B cell (primary cell): Measurements from ENCODE around the gene MAPK4. TPM values are rescaled to one million over a fixed set of nuclear protein-coding genes. Genes with fewer than 3 reads are reported as not detected.

ENCODE experiments used
- ATAC-seq: fragments of 200-7000 bp; cut with Tn5 transposase; one replicate; pipeline ENCODE4 v1.10.0; 2021; ENCODE audit warnings: low read depth, mild to moderate bottlenecking, moderate number of reproducible peaks, moderate library complexity
- CTCF ChIA-PET: fragments of 350-600 bp; sonication (Branson Sonifier 250); formaldehyde crosslinking; loops from one replicate; lab custom pipeline; 2021; ENCODE audit warnings: antibody characterized with exemption, inconsistent platforms; lab: Charles Lee
- POLR2A ChIA-PET: fragments of 350-600 bp; sonication (Branson Sonifier 250); formaldehyde crosslinking; loops from one replicate; lab custom pipeline; 2021; ENCODE audit warnings: antibody characterized with exemption; lab: Charles Lee
- DNase-seq: peaks from one replicate; pipeline ENCODE4 v3.0.0; 2013
- H2AFZ ChIP-seq: 2 replicates; pipeline ENCODE4 v1.6.1; 2012; ENCODE audit warnings: mild to moderate bottlenecking, low read depth, low read length; ENCODE audit not compliant: insufficient read depth, poor library complexity, severe bottlenecking
- H3K27ac ChIP-seq, 2 donors: 1 replicate in 1 of 2; 2 replicates in 1 of 2; pipeline ENCODE4 v1.5.1; 2012 to 2013; ENCODE audit warnings: low read length in 2 of 2, mild to moderate bottlenecking in 2 of 2, moderate library complexity in 1 of 2
- H3K27me3 ChIP-seq, 4 experiments: fragments of 200-600 bp in 1 of 4; sonication (generic) in 1 of 4; replicated peaks in 1 of 4; 1 replicate in 2 of 4; 2 replicates in 2 of 4; pipeline versions ENCODE4 v1.6.1 to v1.7.0; 2013 to 2016; ENCODE audit warnings: low read length in 3 of 4, mild to moderate bottlenecking in 2 of 4, mixed read lengths in 1 of 4, moderate library complexity in 1 of 4; ENCODE audit not compliant: insufficient read depth in 4 of 4, control insufficient read depth in 3 of 4; ENCODE audit errors: control extremely low read depth in 1 of 4
- H3K36me3 ChIP-seq, 2 experiments: replicated peaks in 1 of 2; 1 replicate in 1 of 2; 2 replicates in 1 of 2; pipeline versions ENCODE4 v1.6.1 to v1.7.1; 2013; ENCODE audit warnings: low read length in 1 of 2; ENCODE audit not compliant: insufficient read depth in 2 of 2, control insufficient read depth in 1 of 2; ENCODE audit errors: control extremely low read depth in 1 of 2, extremely low read depth in 1 of 2
- H3K4me1 ChIP-seq, 2 donors: fragments of 200-600 bp in 1 of 2; sonication (generic) in 1 of 2; 1 replicate in 1 of 2; 2 replicates in 1 of 2; pipeline versions ENCODE4 v1.5.1 to v1.6.1; 2013 to 2017; ENCODE audit warnings: low read length in 2 of 2; ENCODE audit not compliant: control insufficient read depth in 2 of 2, insufficient read depth in 2 of 2
- H3K4me2 ChIP-seq: replicated peaks from 2 replicates; pipeline ENCODE3; 2012; ENCODE audit warnings: mild to moderate bottlenecking, low read depth, low read length; ENCODE audit not compliant: poor library complexity, severe bottlenecking
- H3K4me3 ChIP-seq, 5 experiments: fragments of 200-600 bp in 1 of 5; sonication (generic) in 1 of 5; 1 replicate in 3 of 5; 2 replicates in 2 of 5; pipeline versions ENCODE4 v1.5.1 to v1.7.0; 2011 to 2016; ENCODE audit warnings: low read length in 4 of 5, mild to moderate bottlenecking in 4 of 5, low read depth in 2 of 5, control low read depth in 1 of 5, moderate library complexity in 1 of 5; ENCODE audit not compliant: insufficient read depth in 1 of 5; ENCODE audit errors: control extremely low read depth in 1 of 5, extremely low read depth in 1 of 5
- H3K79me2 ChIP-seq: fragments of 200-600 bp; sonication (generic); one replicate; pipeline ENCODE4 v1.6.0; 2016; ENCODE audit warnings: low read length; ENCODE audit not compliant: control insufficient read depth, insufficient read depth
- H3K9ac ChIP-seq: fragments of 200-600 bp; sonication (generic); 2 replicates; pipeline ENCODE4 v1.6.1; 2017; ENCODE audit warnings: mild to moderate bottlenecking, low read length, moderate library complexity
- H3K9me3 ChIP-seq, 3 donors: one replicate each; pipeline versions ENCODE4 v1.6.1 to v1.7.1; 2013; ENCODE audit warnings: low read length in 2 of 3; ENCODE audit not compliant: control insufficient read depth in 2 of 3, insufficient read depth in 1 of 3; ENCODE audit errors: control extremely low read depth in 1 of 3
- H4K20me1 ChIP-seq: 2 replicates; pipeline ENCODE4 v1.6.0; 2012; ENCODE audit warnings: mild to moderate bottlenecking, low read length; ENCODE audit not compliant: insufficient read depth, control insufficient read depth, poor library complexity, severe bottlenecking
- H3K27ac Mint-ChIP-seq: one replicate; pipeline ENCODE4 v1.8.0; 2021; ENCODE audit warnings: mixed read lengths
- H3K27me3 Mint-ChIP-seq: one replicate; pipeline ENCODE4 v1.8.0; 2021; ENCODE audit warnings: mixed read lengths
- H3K4me1 Mint-ChIP-seq: one replicate; pipeline ENCODE4 v1.8.0; 2021; ENCODE audit warnings: mixed read lengths
- H3K4me3 Mint-ChIP-seq: one replicate; pipeline ENCODE4 v1.8.0; 2021; ENCODE audit warnings: mixed read lengths
- H3K9me3 Mint-ChIP-seq: one replicate; pipeline ENCODE4 v1.8.0; 2022; ENCODE audit warnings: mixed read lengths; ENCODE audit not compliant: insufficient read depth
- CTCF ChIP-seq: fragments of 200-600 bp; IDR thresholded peaks from one replicate; pipeline ENCODE4 v1.8.0; 2022; ENCODE audit warnings: antibody characterized with exemption, mild to moderate bottlenecking
- EZH2 ChIP-seq: IDR thresholded peaks from 2 replicates; pipeline ENCODE4 v1.6.1; 2012; ENCODE audit warnings: borderline replicate concordance, low read depth, mild to moderate bottlenecking, moderate library complexity, low read length; ENCODE audit not compliant: insufficient read depth, poor library complexity, severe bottlenecking
- WGBS: methylation state at CpG from one replicate; pipeline ENCODE4 v1.1.5; 2013; ENCODE audit warnings: missing lambda C conversion rate; ENCODE audit not compliant: insufficient coverage; 5-methylcytosine and 5-hydroxymethylcytosine counted together
- intact Hi-C: fragments of 100-400 bp; cut with micrococcal nuclease; formaldehyde crosslinking; loops from one replicate; pipeline ENCODE4 v1.10.0; 2022
- polyA plus RNA-seq: library from polyadenylated mRNA; depleted of rRNA; stranded (reverse); fragments of >200 nt; gene quantifications from 2 replicates; pipeline ENCODE4 v1.2.3, GENCODE V29; 2012
- total RNA-seq, 2 donors: library from RNA; stranded (reverse); fragments of 120-200 nt in 1 of 2; gene quantifications; 1 replicate in 1 of 2; 2 replicates in 1 of 2; pipeline versions ENCODE4 v1.2.3 to v1.2.4, GENCODE V29; 2013 to 2022

MAPK4 gene
- total and polyA plus RNA-seq, 2 donors (not counting 1 experiment from before 2014, with no cell fraction given), result not detected

GRCh38 chr18:50742952-50743351, 183.1 kb downstream of the MAPK4 start:
- CTCF ChIA-PET, result no interaction called here
- H3K9ac ChIP-seq, result no peak overlapping the region

GRCh38 chr18:50744253-50744652, 184.4 kb downstream of the MAPK4 start:
- CTCF ChIA-PET, result no interaction called here
- peaks cover 23% of the 10 kb centered on the region for H3K27me3 Mint-ChIP-seq
- no peak overlapping the region for H3K27ac Mint-ChIP-seq

More at GRCh38 chr18:50742952-50743351, 183.1 kb downstream of the MAPK4 start:
- Mint-ChIP-seq H3K27ac (no peak overlapping the region), H3K4me1 (no peaks in the 10 kb centered on the region), H3K27me3 (peaks cover 17% of the 10 kb centered on the region), H3K4me3 (no peak overlapping the region), H3K9me3 (no peaks in the 10 kb centered on the region)
- Histone ChIP-seq H3K9me3 (peaks cover 0 to 5% (median 5%) of the 10 kb centered on the region in 3 donors), H3K4me3 (no peak overlapping the region), H3K79me2 (no peaks in the 10 kb centered on the region), H3K36me3 (no peaks in the 10 kb centered on the region), H4K20me1 (no peaks in the 10 kb centered on the region), H3K4me1 (no peaks in the 10 kb centered on the region), H3K4me2 (no peak overlapping the region), H2AFZ (no peak overlapping the region), H3K27me3 (peaks cover 0 to under 1% (median 0%) of the 10 kb centered on the region in 4 experiments), H3K27ac (no peak overlapping the region)
- TF ChIP-seq CTCF, result no peak
- no peak for DNase-seq
- ATAC-seq, result no peak
- POLR2A ChIA-PET, result no interaction called here
- intact Hi-C loops, result no loop called here

More at GRCh38 chr18:50744253-50744652, 184.4 kb downstream of the MAPK4 start:
- Mint-ChIP-seq H3K9me3 (no peaks in the 10 kb centered on the region), H3K4me1 (no peaks in the 10 kb centered on the region), H3K4me3 (no peak overlapping the region)
- Histone ChIP-seq H3K36me3 (no peaks in the 10 kb centered on the region), H2AFZ (no peak overlapping the region), H3K4me2 (no peak overlapping the region), H4K20me1 (no peaks in the 10 kb centered on the region), H3K79me2 (no peaks in the 10 kb centered on the region), H3K27ac (no peak overlapping the region), H3K27me3 (peaks cover 0 to 12% (median 3%) of the 10 kb centered on the region in 4 experiments), H3K9ac (no peak overlapping the region), H3K9me3 (peaks cover 0 to 11% (median 5%) of the 10 kb centered on the region in 3 donors), H3K4me3 (no peak overlapping the region), H3K4me1 (no peaks in the 10 kb centered on the region)
- DNase-seq (no peak), ATAC-seq (no peak)
- intact Hi-C loops, result no loop called here
- POLR2A ChIA-PET, result no interaction called here
- TF ChIP-seq EZH2 (no peak), CTCF (no peak)
- WGBS, result 100% methylated on average over 1 of the region's 4 CpGs
